HG03064 (cell line): ENCODE results near the gene CPE.
"Not testable (repeated sequence)": the region's sequence is repeated elsewhere in the genome, so short reads cannot be mapped to it uniquely, and the experiment has no call there.

Experiments used
- ATAC-seq: cut with Tn5 transposase; IDR thresholded peaks from one replicate; pipeline ENCODE4 v1.9.1; 2021; ENCODE audit warnings: low read depth; ENCODE audit not compliant: unreplicated experiment

The CPE gene

DNA sequence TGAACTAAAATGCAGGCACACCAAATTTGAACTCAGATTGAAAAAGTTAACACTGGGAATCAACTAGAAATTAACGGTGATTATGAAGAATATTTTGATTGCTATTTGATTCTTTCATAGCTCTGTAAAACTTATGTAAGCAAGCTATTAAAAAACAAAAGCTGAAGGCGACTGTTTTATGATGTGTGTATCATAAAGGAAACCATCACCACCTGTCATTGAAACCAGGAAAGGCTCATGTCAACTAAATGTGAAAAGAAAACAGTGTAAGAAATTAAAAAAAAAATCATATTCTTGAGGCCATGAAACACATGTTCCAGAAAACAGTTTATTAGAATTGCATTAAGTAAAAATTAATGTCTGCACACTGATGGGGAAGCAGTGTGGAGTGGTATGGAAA is 24.2 kb downstream of the CPE start:
- ATAC-seq: no peak

DNA sequence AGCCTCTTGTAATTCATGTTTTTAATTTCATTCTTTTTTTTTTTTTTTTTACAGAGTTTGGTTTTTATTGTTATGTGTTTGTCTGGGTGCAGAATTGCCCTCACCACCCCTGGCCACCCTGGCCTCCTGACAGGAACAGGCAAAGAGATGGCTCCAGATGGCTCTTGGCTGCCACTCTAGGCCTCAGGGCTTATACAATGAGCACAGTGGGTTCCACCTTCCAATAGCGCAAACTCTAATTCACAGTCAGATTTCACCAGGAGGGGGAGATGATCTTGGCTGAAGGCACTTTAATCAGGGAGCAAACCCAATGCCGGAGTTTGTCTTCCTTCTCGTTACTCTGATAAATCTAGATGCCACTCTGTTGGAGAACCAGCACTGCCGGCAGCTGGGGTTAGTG is 24.8 kb downstream of the CPE start:
- ATAC-seq: no peak

DNA sequence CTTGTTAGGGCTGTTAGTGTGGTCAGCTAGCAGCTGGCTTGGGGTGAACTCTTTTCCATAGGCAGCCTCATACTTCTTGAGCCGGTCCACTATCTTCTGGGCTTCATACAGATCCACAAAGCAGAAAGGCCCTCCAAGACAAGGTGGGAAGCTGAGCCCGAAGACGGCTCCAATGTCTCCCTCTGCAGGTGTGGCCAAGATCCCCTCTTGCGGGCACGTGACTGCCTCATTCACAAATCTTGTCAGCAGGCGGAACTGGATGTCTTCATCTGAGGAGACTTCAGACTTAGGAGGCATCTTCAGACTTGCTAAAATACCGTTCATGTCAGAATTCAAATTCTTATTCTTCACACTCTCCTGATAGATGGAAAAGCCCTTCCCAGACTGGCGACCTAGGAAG is 25.3 kb downstream of the CPE start:
- no peak for ATAC-seq

DNA sequence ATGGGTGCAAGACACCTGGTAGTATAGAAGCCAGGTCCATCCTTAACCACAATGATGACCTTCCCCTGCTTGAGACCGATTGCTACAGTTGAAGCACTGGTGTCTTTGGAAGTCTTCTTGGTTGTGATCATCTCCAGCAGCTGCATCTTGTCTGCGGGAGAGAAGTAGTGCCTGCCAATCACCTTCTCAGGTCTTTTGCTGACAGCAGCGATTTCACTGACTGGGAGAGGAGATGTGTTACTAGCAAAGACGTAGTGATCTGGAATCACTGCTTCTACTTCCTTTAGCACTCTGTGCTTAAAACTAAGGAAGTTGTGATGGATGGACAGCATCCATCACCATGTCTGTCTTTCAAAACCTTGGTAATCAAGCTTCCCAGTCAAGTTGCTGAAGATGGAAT is 25.9 kb downstream of the CPE start:
- ATAC-seq: no peak

DNA sequence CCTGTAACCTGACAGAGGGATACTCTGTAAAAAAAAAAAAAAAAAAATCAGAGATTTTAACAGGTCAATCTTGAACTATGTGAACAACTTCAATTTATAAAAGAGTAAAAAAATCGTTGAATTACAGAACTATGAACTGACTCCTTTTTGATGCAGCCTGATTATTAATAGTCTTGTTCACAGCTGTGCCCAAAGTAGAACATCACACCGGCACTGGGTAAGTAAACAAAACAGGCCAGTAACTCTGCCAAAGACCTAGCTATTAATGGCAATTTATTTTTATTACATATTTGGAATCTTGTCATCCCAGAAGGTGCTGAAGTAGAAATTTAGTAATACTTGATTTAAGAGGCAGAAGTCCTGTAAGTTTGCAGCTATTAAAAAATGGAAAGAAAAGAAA is 31.4 kb downstream of the CPE start:
- no peak for ATAC-seq

DNA sequence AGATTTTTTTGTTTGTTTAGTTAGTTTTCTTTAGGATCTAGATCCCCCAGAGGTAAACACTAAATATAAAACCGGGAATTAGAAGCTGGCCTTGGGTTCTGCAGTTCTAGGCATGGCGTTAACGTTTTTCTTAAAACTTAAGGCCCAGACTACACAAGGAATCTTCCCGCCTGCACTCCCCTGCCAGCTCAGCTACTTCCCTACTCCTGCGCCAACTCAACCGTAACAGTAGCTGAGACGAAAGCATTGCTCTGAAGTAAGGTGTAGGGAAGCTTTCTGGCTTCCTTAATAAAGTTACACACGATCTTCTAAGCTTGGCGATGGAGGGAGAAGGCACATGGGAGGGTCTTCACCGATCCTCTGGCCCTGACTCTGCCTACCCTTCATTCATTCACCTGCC is 37.1 kb downstream of the CPE start:
- no peak for ATAC-seq

DNA sequence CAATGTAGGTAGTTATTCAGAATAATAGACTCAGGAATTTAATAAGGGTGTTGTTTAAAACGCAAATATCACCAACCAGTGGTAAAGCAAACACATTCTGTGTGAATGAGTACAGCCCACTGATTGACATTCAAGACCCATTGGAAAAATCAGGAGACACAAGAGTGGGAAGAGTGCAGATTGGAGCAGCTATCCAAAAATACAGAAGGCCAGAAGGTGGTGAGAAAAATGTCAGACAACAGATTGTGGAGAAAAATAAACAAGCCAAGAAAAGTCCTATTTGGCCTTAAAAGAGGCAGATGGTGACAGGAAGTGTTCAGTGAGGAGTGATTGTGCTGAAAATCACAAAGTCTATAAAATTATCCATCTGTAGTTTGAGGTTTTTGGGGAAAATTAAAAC is 39.3 kb downstream of the CPE start:
- ATAC-seq: no peak

DNA sequence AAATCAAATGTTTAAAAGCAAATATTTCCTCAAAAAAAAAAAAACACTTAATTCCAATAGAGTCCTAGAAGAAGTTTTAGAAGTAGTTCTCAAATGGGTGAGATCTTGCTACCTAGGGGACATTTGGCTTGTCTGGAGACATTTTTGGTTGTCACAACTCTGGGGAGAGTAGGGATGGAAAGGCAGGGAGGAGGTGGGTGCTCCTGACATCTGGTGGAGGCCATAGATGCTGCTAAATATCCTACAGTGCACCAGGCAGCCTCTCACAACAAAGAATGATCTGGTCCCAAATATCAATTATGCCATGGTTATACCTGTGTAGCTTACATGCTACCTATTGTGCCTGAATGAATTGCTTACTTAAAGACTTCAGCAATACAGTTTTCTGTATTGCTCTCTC is 46.8 kb downstream of the CPE start:
- ATAC-seq: no peak

DNA sequence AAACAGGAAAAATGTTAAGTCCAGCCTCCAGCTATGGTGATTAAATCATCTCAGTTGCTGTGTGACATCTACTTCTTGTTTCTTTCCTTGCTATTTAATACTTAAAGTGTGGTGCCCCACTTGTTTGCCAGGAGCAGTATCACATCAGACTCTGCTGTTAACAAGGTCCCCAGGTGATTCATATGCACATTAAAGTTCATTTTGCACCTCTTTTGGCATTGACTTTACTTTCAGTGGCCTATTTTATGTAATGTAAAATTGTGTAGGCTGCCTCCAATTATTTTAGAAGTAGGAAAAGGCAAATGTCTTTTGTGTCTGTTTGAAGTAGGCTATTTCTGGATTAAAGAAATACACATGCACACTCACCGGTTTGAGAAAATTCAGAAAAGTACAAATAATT is 47.5 kb downstream of the CPE start:
- no peak for ATAC-seq

DNA sequence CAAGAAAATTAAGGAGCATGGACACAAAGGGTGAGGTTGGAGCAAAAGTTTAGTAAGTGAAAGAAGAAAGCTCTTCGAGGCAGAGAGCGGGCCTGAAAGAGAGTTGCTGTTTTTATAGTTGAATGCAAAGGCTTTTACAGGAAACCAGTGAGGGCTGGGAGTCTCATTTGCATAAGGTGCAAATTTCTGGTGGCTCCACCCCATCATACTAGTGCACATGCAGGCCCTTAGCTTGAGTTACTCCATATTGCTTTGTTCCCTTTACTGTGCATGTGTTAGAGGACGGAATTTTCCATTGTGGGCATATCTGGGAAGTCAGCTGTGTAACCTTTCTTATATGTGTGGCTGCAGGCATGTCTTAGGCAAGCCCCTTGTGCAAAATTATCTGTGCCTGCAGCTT is 48.0 kb downstream of the CPE start:
- ATAC-seq: no peak

DNA sequence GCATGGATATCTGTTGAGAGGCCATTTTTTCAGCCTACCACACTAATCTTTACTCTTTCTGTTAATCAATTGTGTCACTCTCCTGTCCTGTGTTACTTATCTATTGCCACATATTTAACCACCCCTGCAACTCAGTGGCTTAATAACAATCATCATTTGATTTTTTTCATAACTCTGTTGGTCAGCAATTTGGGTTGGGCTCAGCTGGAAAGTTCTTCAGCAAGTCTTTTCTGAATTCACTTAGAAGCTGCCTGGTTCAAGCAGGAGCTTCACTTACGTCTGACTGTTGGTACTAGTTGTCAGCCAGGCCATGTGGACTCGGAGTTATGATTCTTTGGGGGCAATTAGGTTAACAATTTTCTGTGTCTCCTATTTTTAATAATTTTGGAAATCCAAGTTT is 50.1 kb downstream of the CPE start:
- no peak for ATAC-seq

DNA sequence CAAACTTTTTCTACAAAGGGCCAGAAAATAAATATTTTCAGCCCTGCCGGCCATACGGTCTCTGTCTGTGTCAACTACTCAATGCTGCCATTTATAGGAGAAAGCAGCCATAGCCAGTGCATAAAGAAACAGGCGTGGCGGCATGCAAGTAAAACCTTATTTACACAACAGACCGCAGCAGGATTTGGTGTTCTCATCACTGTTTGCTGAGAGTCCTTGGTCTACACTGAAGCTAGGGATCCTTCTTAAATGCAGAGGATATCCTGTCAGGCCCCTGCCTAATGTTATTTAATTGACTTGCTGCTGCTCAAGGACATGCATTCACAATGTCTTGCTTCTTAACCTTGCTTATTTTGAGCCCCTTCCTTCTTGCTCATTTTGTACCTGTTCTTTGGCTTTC is 54.7 kb downstream of the CPE start:
- no peak for ATAC-seq

DNA sequence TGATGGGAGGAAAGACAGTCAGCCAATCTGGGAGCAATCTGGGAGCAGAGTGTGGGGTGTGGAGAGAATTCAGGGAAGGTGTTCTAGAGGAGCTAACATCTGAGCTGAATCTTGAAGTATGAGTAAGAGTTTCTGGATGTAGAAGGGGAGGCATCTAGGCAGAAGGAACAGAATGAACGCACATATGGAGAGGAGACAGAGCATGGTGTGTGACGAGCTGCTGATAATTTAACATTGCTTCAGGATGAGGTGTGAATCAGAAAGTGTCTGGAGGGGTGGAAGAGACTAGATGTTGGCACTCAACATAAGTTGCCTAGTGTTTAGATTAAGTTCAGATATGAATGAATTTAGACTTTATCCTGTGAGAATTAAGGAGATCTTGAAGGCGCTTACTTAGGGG is 58.9 kb downstream of the CPE start:
- ATAC-seq: no peak

DNA sequence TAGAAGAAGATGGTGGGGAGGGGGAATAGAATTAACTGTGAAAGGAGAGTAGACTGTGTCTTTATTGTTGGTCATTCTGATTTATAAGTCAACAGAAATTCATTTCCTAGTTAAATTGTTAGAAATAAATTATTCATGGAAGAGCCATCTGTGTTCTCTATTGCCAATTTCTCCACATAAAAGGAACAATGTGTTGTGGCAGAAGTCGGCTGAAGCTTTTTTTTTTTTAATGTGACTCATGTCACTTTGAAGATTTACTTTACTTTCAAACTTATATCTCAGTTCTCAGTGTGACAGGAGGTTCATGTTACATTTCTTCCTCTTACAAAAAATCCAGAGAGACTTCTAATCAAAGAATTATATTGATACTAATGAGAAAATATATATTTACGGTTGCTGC is 60.5 kb downstream of the CPE start:
- no peak for ATAC-seq

DNA sequence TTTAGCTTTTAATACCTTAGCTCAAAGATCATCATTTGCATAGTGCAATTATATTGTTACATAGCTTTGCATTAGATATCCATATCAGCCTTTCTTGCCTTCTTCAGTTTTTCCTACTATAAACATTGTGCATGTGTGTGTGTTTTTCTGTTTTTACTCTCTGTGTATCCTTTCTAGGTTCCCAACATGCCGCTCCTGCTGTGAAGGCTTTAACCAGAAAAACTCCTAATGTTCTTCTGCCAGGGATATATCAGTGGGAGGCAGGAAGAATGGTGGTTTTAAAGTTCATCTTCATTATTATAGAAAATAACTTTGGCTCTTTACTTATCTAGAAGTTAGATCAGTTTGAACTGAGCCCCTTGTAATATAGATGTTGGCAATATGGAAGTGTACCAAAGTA is 61.2 kb downstream of the CPE start:
- no peak for ATAC-seq

DNA sequence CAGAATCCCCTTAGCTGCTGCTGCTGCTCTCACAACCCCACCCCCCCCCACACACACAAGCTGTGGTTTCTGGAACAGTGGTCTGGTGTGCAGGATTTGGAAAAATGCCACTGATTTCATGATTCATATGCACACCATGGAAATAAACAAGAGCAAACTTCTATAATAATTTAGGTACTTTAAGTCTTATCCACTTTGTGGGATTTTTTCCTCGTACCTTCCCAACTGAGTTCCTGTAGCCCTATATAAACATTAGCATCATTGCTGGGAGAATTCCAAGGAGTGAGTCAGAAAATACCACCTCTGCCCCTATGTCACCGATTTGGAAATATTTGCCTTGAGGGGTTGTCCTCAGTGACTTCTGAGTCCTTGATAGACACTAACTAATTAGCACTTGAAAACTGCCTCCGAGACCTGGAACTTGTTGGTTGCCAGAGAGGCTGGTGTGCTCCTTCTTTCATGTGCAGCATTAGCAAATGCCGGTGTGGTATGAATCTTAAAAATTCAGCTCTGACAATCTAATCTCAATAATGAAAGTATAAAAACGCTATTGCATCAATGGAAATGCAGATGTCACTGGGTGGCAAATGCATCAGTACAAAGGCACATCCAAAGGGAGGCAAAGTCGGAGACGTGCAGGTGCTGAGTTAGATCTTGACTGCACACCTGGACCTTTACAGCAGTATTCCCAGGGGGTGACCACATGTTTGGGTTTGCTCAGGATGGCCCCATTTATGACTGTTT is 61.8 kb downstream of the CPE start:
- no peak for ATAC-seq

DNA sequence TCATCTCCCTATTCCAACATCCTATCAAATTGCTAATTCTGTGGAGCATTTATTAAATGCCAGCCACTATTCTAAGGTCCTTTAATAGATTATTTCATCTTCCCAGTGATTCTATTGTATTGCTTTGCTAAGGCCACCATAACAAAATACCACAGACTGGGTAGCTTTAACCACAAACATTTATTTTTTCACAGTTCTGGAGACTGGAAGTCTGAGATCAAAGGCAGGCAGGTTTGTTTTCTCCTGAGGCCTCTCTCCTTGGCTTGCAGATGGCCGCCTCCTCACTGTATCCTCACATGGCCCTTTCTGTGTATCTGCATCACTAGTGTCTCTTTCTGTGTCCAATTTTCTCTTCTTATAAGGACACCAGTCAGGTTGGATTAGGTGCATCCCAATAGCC is 64.5 kb downstream of the CPE start:
- no peak for ATAC-seq

DNA sequence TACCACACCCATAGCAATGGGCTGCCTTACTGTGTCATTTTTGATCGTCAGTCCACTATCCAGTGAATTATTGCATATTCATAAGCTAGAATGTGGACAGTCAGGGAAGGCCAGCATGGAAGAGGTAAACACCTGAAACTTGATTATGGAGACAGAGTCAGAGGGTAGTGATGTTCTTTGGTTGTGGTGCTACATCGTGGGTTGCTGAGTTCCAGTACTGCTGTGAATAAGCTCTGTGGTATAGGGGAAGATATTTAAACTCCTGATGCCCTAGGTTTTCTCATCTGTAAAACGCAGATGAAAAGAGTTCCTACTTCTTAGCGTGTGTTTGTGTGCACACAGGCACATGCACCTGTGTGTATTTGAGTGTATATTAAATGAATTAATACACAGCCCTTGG is 69.9 kb downstream of the CPE start:
- no peak for ATAC-seq

DNA sequence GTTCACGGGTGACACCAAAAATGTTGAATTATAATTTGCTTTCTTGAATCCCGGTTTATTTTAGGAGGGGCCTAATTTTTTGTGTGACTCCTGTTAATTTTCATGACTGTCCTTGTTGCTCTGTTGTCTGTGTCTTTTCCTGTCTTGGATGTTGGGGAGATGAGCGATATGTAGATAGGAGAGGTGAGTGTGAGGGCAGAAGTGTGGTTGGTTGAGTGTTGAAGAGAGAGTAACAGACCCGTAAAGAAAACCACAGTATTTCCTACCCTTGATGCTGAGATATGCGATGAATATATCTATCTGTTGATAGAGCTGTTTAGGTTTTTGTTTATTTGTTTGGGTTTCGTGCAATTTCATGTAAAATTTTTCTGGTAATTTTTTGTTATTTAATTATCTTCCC is 70.5 kb downstream of the CPE start:
- ATAC-seq: no peak

DNA sequence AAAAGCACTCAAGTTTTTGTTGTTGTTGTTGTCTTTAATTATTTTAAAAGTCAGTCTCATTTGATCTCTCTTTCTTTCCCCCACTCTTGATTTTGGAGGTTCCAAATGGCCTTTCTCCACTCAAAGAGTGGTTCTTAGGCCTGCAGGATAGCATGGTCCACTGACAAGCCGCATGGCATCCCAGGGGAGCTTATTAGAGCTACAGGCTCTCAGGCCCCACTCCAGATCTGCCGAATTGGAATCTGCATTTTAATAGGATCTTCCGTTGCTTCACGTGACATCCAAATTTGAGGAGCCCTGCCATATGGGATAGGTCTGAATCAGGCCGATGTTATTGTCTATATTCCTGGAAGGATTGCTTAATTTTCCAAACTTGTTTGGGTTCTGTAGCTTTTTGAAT is 72.1 kb downstream of the CPE start:
- no peak for ATAC-seq

DNA sequence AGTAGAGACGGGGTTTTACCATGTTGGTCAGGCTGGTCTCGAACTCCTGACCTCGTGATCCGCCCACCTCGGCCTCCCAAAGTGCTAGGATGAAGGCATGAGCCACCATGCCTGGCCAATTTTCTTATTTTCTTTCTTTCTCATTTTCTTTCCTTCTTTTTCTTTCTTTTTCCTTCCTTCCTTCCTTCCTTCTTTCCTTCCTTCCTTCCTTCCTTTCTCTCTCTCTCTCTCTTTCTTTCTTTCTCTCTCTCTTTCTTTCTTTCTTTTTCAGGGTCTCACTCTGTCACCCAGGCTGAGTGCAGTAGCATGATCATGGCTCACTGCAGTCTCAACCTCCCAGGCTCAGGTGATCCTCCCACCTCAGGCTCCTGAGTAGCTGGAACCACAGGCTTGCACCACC is 74.3 kb downstream of the CPE start:
- not testable (repeated sequence) for ATAC-seq

DNA sequence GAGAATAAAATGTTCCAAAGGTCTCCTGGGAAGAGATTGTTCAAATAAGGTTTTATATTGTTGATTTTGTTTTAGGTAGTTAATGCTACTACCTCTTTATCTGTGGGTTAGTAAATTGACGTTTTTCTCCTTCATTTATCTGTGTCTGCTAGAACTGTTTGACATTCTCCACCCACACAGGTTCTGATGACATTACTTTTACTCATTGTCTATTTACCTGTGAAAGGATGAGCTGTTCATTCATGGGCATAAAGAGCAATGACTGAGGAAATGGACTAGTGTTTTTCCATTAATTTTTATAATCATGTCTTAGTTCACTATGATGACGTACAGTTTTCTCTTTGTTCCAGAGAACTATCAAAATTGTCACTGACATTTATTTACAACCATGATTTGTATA is 75.6 kb downstream of the CPE start:
- ATAC-seq: no peak

DNA sequence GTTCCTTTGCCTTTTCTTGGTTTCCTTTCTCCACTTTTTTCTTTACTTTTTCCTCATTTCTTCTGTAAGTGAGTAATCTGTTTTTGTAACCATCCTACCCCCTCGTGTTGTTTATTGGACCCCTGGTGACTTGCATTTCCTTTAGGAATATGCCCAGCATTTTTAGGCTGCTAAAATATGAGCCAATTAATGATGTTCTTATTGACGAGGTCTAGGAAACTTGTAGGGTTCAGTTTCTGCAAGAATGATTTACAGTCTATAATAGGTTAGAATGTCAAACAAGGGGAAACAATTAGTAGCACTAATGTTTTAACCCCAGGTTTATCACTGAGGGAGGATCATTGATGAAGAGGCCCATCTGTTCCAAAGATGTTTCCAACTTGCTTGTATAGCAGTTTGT is 79.0 kb downstream of the CPE start:
- ATAC-seq: no peak
